K562 treated with DMSO at 1 percent for 24 hours (cell line): ENCODE measurements around the gene TAF11L14. TPM values are rescaled to one million over a fixed set of nuclear protein-coding genes. Genes with fewer than 3 reads are reported as not detected.

Experiments used
- total RNA-seq: library from RNA; unstranded; fragments of 300-600 nt; gene quantifications from 2 replicates; pipeline ENCODE4 v1.2.3, GENCODE V29; 2022; ENCODE audit warnings: low read depth; ENCODE audit not compliant: insufficient read depth

TAF11L14 gene
- not detected in 2 replicates for total RNA-seq

DNA sequence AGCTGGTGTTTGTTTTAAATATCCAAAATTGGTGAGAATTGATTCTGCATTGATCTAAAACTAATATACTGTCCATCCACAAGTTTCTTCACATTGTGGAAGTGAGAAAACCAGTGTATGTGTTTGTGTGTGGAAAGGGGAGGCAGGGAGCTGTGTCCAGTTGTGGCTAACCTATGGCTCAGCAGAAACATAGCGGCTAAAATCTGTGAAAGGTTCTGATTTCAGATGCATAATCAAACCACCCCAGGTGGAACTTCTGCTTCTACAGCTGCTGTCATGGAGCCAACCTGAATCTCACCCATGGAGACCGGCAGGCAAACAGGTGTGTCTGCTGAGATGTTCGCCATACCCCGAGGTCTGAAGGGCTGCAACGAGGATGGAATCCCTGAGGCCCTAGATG is at the start of gene TAF11L14:
TSS of gene TAF11L14 (plus strand) at position 301 of the 400 bp plus-strand sequence.

DNA sequence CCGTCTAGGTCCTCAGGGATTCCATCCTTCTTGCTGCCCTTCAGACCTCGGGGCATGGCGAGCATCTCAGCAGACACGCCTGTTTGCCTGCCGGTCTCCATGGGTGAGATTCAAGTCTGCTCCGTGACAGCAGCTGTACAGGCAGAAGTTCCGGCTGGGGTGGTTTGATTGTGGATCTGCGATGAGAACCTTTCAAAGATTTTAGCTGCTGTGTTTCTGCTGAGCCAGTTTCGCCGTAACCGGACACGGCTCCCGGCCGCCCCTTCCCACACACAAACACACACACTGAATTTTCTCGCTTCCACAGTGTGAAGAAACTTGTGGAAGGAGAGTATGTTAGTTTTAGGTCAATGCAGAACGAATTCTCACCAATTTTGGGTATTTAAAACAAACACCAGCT is 48.6 kb upstream of the TAF11L14 start, which contains the start of gene TAF11L7:
TSS of gene TAF11L7 (minus strand) at position 101 of the 400 bp plus-strand sequence.

DNA sequence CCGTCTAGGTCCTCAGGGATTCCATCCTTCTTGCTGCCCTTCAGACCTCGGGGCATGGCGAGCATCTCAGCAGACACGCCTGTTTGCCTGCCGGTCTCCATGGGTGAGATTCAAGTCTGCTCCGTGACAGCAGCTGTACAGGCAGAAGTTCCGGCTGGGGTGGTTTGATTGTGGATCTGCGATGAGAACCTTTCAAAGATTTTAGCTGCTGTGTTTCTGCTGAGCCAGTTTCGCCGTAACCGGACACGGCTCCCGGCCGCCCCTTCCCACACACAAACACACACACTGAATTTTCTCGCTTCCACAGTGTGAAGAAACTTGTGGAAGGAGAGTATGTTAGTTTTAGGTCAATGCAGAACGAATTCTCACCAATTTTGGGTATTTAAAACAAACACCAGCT is 43.4 kb upstream of the TAF11L14 start, which contains the start of gene TAF11L8:
TSS of gene TAF11L8 (minus strand) at position 101 of the 400 bp plus-strand sequence.

GRCh38 chr5:17594255-17594654 is 40.0 kb upstream of the TAF11L14 start, which contains the start of gene TAF11L9:
Gene TAF11L9, minus strand, starts transcription at chr5:17594394.

GRCh38 chr5:17597728-17598127 is 36.5 kb upstream of the TAF11L14 start, which contains the start of gene TAF11L10:
Gene TAF11L10, minus strand, starts transcription at chr5:17597828.

DNA sequence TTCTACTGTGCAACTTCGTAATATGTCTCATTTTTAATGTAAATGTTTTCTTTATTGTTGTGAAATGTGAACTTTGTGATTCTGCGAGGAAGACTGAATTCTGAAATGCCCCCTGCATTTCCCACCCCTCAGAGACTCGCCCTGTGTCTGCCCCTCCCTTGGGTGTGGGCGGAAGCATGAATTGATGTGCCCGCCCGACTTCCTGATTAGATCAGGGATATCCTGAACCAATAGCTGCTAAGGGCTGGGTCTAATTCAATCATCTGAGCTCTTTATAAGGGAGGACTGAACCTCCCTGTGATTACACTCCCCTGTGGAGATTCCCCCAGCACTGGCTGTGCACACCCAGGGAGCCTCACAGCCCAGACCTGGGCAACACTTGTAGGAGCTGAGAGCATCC is 30.4 kb upstream of the TAF11L14 start, which contains the start of gene TAF11L11:
TSS of gene TAF11L11 (plus strand) at position 304 of the 400 bp plus-strand sequence.

DNA sequence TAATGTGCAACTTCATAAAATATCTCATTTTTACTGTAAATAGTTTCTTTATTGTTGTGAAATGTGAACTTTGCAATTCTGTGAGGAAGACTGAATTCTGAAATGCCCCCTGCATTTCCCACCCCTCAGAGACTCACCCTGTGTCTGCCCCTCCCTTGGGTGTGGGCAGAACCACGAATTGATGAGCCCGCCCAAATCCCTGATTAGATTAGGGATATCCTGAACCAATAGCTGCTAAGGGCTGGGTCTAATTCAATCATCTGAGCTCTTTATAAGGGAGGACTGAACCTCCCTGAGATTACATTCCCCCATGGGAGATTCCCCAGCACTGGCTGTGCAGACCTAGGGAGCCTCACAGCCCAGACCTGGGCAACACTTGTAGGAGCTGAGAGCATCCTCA is 24.2 kb upstream of the TAF11L14 start, which contains the start of gene TAF11L12:
TSS of gene TAF11L12 (plus strand) at position 301 of the 400 bp plus-strand sequence.

DNA sequence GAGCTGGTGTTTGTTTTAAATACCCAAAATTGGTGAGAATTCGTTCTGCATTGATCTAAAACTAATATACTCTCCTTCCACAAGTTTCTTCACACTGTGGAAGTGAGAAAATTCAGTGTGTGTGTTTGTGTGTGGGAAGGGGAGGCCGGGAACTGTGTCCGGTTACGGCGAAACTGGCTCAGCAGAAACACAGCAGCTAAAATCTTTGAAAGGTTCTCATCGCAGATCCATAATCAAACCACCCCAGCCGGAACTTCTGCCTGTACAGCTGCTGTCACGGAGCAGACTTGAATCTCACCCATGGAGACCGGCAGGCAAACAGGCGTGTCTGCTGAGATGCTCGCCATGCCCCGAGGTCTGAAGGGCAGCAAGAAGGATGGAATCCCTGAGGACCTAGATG is 2.5 kb upstream of the TAF11L14 start, which contains the start of gene TAF11L13:
TSS of gene TAF11L13 (plus strand) at position 301 of the 400 bp plus-strand sequence.

Other genes starting within 250 kb of the TAF11L14 start
- gene TAF11L2, start 136.2 kb upstream of the TAF11L14 start, total RNA-seq = not detected in 2 replicates
- gene TAF11L3, start 116.1 kb upstream of the TAF11L14 start, total RNA-seq = not detected in 2 replicates
- not detected in 2 replicates for gene TAF11L4, start 112.7 kb upstream of the TAF11L14 start, total RNA-seq
- gene TAF11L5, start 109.2 kb upstream of the TAF11L14 start, total RNA-seq = not detected in 2 replicates
- gene TAF11L6, start 105.8 kb upstream of the TAF11L14 start, total RNA-seq = not detected in 2 replicates
- not detected in 2 replicates for gene TAF11L7, start 48.7 kb upstream of the TAF11L14 start, total RNA-seq
- gene TAF11L8, start 43.5 kb upstream of the TAF11L14 start, total RNA-seq = not detected in 2 replicates
- gene TAF11L9, start 40.1 kb upstream of the TAF11L14 start, total RNA-seq = not detected in 2 replicates
- not detected in 2 replicates for gene TAF11L10, start 36.6 kb upstream of the TAF11L14 start, total RNA-seq
- not detected in 2 replicates for gene TAF11L11, start 30.3 kb upstream of the TAF11L14 start, total RNA-seq
- gene TAF11L12, start 24.1 kb upstream of the TAF11L14 start, total RNA-seq = not detected in 2 replicates
- not detected in 2 replicates for gene TAF11L13, start 2.4 kb upstream of the TAF11L14 start, total RNA-seq